Activated CD4-positive, CD25-positive, alpha-beta regulatory T cell treated with anti-CD3 and anti-CD28 coated beads, Interleukin-2, amount 50 U/mL, for 24 hours (primary cell): Measurements from ENCODE around the gene ANKRD28.

ENCODE experiments used
- ATAC-seq, 2 donors: fragments of 150-1000 bp; cut with Tn5 transposase; one replicate each; pipeline ENCODE4 v1.10.0; 2021; ENCODE audit warnings: mild to moderate bottlenecking in 1 of 2, moderate library complexity in 1 of 2

Gene ANKRD28

GRCh38 chr3:15722877-15723623 lies 74.7 kb downstream of the ANKRD28 start:
- ATAC-seq, result no peak

- ATAC-seq, result no peak
These were observed 81.6 kb downstream of the ANKRD28 start for GRCh38 chr3:15716178-15716577.

GRCh38 chr3:15714448-15714847 lies 83.3 kb downstream of the ANKRD28 start:
- no peak for ATAC-seq

- ATAC-seq, result no peak
These were observed 84.4 kb downstream of the ANKRD28 start for GRCh38 chr3:15713364-15713763.

GRCh38 chr3:15711281-15711680 lies 86.5 kb downstream of the ANKRD28 start:
- ATAC-seq, result no peak

- ATAC-seq, result no peak
These were observed 88.7 kb downstream of the ANKRD28 start for GRCh38 chr3:15708882-15709677.

GRCh38 chr3:15707779-15708178 lies 90.0 kb downstream of the ANKRD28 start:
- no peak for ATAC-seq

- no peak for ATAC-seq
These were observed 94.4 kb downstream of the ANKRD28 start for GRCh38 chr3:15703346-15703745.

- no peak for ATAC-seq
These were observed 103.2 kb downstream of the ANKRD28 start for GRCh38 chr3:15694628-15695027.

GRCh38 chr3:15693355-15693754 lies 104.4 kb downstream of the ANKRD28 start:
- no peak for ATAC-seq

GRCh38 chr3:15690748-15691147 lies 107.0 kb downstream of the ANKRD28 start:
- no peak for ATAC-seq

GRCh38 chr3:15690230-15690629 lies 107.5 kb downstream of the ANKRD28 start:
- no peak for ATAC-seq

- ATAC-seq, result no peak
These were observed 111.9 kb downstream of the ANKRD28 start for GRCh38 chr3:15685927-15686326.

GRCh38 chr3:15683253-15683652 lies 114.5 kb downstream of the ANKRD28 start:
- no peak for ATAC-seq

- ATAC-seq, result no peak
These were observed 115.1 kb downstream of the ANKRD28 start for GRCh38 chr3:15682561-15683185.

GRCh38 chr3:15681668-15682067 lies 116.1 kb downstream of the ANKRD28 start:
- ATAC-seq, result no peak

- no peak for ATAC-seq
These were observed 118.5 kb downstream of the ANKRD28 start for GRCh38 chr3:15679306-15679705.

- no peak for ATAC-seq
These were observed 121.5 kb downstream of the ANKRD28 start for GRCh38 chr3:15676259-15676658.

GRCh38 chr3:15673536-15673935 lies 124.2 kb downstream of the ANKRD28 start:
- ATAC-seq, result no peak

- ATAC-seq, result peak; percentile 81 to 88
These were observed 130.3 kb downstream of the ANKRD28 start for GRCh38 chr3:15667484-15667883.

GRCh38 chr3:15666277-15666676 lies 131.5 kb downstream of the ANKRD28 start:
- no peak for ATAC-seq

- ATAC-seq, result no peak
These were observed 132.1 kb downstream of the ANKRD28 start for GRCh38 chr3:15665510-15666150.

GRCh38 chr3:15664144-15664543 lies 133.6 kb downstream of the ANKRD28 start:
- no peak for ATAC-seq
